Left ventricle myocardium inferior (tissue), 1 donor: ENCODE data around the gene APOL2. TPM values are rescaled to one million over a fixed set of nuclear protein-coding genes. Genes with fewer than 3 reads are reported as not detected.

ENCODE experiments used
- DNase-seq: peaks from one replicate; pipeline ENCODE4 v3.0.0-alpha.2; 2020
- H3K27ac ChIP-seq: fragments of 200-600 bp; replicated peaks from 2 replicates; pipeline ENCODE4 v1.8.0; 2021
- H3K27me3 ChIP-seq: fragments of 200-600 bp; 2 replicates; pipeline ENCODE4 v1.8.0; 2021; ENCODE audit warnings: low read depth
- H3K36me3 ChIP-seq: fragments of 200-600 bp; 2 replicates; pipeline ENCODE4 v1.8.0; 2021
- H3K4me1 ChIP-seq: fragments of 200-600 bp; 2 replicates; pipeline ENCODE4 v1.8.0; 2021
- H3K4me3 ChIP-seq: fragments of 200-600 bp; 2 replicates; pipeline ENCODE4 v1.8.0; 2021; ENCODE audit warnings: mild to moderate bottlenecking, moderate library complexity
- H3K9me3 ChIP-seq: fragments of 200-600 bp; replicated peaks from 2 replicates; pipeline ENCODE4 v1.8.0; 2021
- CTCF ChIP-seq: fragments of 200-600 bp; IDR thresholded peaks from 2 replicates; pipeline ENCODE4 v1.8.0; 2021; ENCODE audit warnings: antibody characterized with exemption, mild to moderate bottlenecking, borderline replicate concordance
- intact Hi-C: fragments of 100-400 bp; cut with micrococcal nuclease; formaldehyde crosslinking; loops from one replicate; pipeline ENCODE4 v1.11.0; 2022
- total RNA-seq: library from RNA; stranded (reverse); fragmentation: NEBNext Ultra II Directional; extraction: Animal tissue kit (Norgen Biotek cat#: 25700); gene quantifications from one replicate; pipeline ENCODE4 v1.2.1, GENCODE V29; 2021
- donor health status: DM: no; HTN: yes; CAD: no; lungs with severe emphysema.

Gene APOL2
- total RNA-seq, 1 donor from 2014 or later, result 69.6 TPM

GRCh38 chr22:36246718-36247117 lies 7.4 kb upstream of the APOL2 start:
- Histone ChIP-seq H3K4me3 (no peak overlapping the region), H3K36me3 (no peaks in the 10 kb centered on the region), H3K27ac (no peak overlapping the region), H3K4me1 (peaks cover 24% of the 10 kb centered on the region), H3K9me3 (no peaks in the 10 kb centered on the region), H3K27me3 (no peaks in the 10 kb centered on the region)
- TF ChIP-seq CTCF, result no peak
- intact Hi-C loops, result no loop called here
- no peak for DNase-seq

- peaks cover 24% of the 10 kb centered on the region for H3K4me1 ChIP-seq
- H3K27me3 ChIP-seq, result no peaks in the 10 kb centered on the region
- no peak for DNase-seq
- no peaks in the 10 kb centered on the region for H3K9me3 ChIP-seq
- H3K27ac ChIP-seq, result peak overlapping the region; percentile 86
- TF ChIP-seq CTCF, result no peak
- intact Hi-C loops, result no loop called here
- no peak overlapping the region for H3K4me3 ChIP-seq
- no peaks in the 10 kb centered on the region for H3K36me3 ChIP-seq
Measured at GRCh38 chr22:36245805-36246356, 6.6 kb upstream of the APOL2 start.

- Histone ChIP-seq H3K9me3 (no peaks in the 10 kb centered on the region), H3K27me3 (no peaks in the 10 kb centered on the region), H3K36me3 (no peaks in the 10 kb centered on the region), H3K4me1 (peaks cover 27% of the 10 kb centered on the region), H3K27ac (peak overlapping the region; percentile 86), H3K4me3 (no peak overlapping the region)
- DNase-seq, result peak; percentile 60
- intact Hi-C loops, result no loop called here
- no peak for TF ChIP-seq CTCF
Measured at GRCh38 chr22:36244522-36245391, 5.4 kb upstream of the APOL2 start.

- no peaks in the 10 kb centered on the region for H3K36me3 ChIP-seq
- H3K27me3 ChIP-seq, result no peaks in the 10 kb centered on the region
- H3K4me3 ChIP-seq, result no peak overlapping the region
- no peak for DNase-seq
- H3K9me3 ChIP-seq, result no peaks in the 10 kb centered on the region
- peaks cover 33% of the 10 kb centered on the region for H3K4me1 ChIP-seq
- peak overlapping the region; percentile 86 for H3K27ac ChIP-seq
- TF ChIP-seq CTCF, result no peak
- intact Hi-C loops, result no loop called here
Measured at GRCh38 chr22:36243986-36244385, 4.7 kb upstream of the APOL2 start.

- Histone ChIP-seq H3K4me3 (peak overlapping the region; percentile 74), H3K27me3 (no peaks in the 10 kb centered on the region), H3K36me3 (peaks cover 3% of the 10 kb centered on the region), H3K4me1 (peaks cover 66% of the 10 kb centered on the region), H3K27ac (peak overlapping the region; percentile 93), H3K9me3 (no peaks in the 10 kb centered on the region)
- no peak for DNase-seq
- no peak for TF ChIP-seq CTCF
- intact Hi-C loops, result no loop called here
Measured at GRCh38 chr22:36239150-36239400, 252 bp downstream of the APOL2 start.
